B cell (primary cell): Measurements from ENCODE around the gene RSPH3.

Source experiments
- EZH2 ChIP-seq: IDR thresholded peaks from 2 replicates; pipeline ENCODE4 v1.6.1; 2012; ENCODE audit warnings: borderline replicate concordance, low read depth, mild to moderate bottlenecking, moderate library complexity, low read length; ENCODE audit not compliant: insufficient read depth, poor library complexity, severe bottlenecking
- TF ChIP-seq, protein P1 (sequence below): fragments of 200-600 bp; IDR thresholded peaks from one replicate; pipeline ENCODE4 v1.8.0; 2022; ENCODE audit warnings: antibody characterized with exemption, mild to moderate bottlenecking

DNA sequence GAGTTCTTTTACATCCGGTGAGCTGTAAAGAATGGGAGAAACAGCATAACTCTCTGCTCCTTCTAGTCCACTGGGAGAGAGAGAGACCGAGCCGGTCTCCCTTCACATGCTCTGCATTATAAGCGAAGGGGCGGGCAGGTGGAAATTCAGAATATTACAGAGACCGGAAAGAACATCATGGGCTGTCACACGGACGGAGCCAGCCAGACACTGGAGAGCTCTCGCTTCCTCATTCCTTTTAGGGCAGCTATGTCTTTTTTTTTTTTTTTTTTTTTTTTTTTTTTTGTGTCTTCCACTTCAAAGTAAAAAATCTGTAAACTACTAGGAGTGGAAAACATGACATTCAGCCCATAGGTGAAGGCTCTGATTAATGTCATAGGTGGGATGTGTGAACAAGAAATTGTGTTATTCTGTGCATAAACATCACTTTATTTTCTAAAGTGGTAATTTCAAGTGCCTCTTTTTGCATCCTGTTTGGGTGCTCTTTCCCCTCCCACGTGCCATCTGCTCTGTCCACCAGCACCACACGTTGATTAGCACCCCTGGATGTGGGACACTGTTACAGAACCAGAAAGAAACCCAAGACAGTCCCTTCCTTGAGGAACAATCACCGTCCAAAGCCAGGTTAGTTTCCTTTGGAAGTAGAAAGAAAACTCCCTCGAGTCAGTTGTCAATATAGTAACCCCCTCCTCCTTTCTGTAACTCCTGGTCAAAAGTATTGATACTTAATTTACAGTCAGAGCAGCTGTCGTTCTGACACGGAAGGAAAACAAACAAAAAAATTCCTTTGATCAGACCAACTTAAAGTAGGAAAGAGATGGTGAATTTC lies 45.1 kb upstream of the RSPH3 start, which contains the start of gene TAGAP:
- TF ChIP-seq, protein P1, sequence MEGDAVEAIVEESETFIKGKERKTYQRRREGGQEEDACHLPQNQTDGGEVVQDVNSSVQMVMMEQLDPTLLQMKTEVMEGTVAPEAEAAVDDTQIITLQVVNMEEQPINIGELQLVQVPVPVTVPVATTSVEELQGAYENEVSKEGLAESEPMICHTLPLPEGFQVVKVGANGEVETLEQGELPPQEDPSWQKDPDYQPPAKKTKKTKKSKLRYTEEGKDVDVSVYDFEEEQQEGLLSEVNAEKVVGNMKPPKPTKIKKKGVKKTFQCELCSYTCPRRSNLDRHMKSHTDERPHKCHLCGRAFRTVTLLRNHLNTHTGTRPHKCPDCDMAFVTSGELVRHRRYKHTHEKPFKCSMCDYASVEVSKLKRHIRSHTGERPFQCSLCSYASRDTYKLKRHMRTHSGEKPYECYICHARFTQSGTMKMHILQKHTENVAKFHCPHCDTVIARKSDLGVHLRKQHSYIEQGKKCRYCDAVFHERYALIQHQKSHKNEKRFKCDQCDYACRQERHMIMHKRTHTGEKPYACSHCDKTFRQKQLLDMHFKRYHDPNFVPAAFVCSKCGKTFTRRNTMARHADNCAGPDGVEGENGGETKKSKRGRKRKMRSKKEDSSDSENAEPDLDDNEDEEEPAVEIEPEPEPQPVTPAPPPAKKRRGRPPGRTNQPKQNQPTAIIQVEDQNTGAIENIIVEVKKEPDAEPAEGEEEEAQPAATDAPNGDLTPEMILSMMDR = no peak
- TF ChIP-seq EZH2 = no peak
